ENCODE data around the gene CPXM1.

- TF ChIP-seq CTCF (IDR thresholded peaks at IDR 0.05 in 8 of 11, conservative IDR thresholded peaks at IDR 0.05 in 3 of 11) (no peak), POLR2A (IDR thresholded peaks at IDR 0.05) (no peak)
Observed at GRCh38 chr20:2837221-2837960, 37.0 kb upstream of the CPXM1 start.

Measured in spleen (tissue), 7 donors.